T-helper 1 cell treated with Interleukin-12 subunit alpha and Interleukin-12 subunit beta and Interleukin-4 antibody, amounts not matched to agents 30 μg/mL and 1 μg/mL, for 36 hours (primary cell): ENCODE results near the gene POLR1B.
"Not testable (repeated sequence)": the region's sequence is repeated elsewhere in the genome, so short reads cannot be mapped to it uniquely, and the experiment has no call there.

ENCODE experiments used
- H3K27ac Mint-ChIP-seq: one replicate; pipeline ENCODE4 v1.8.0; 2021; ENCODE audit warnings: mild to moderate bottlenecking, mixed read lengths
- H3K27me3 Mint-ChIP-seq: one replicate; pipeline ENCODE4 v1.8.0; 2021; ENCODE audit warnings: low read depth, mixed read lengths
- H3K36me3 Mint-ChIP-seq: one replicate; pipeline ENCODE4 v1.8.0; 2021; ENCODE audit warnings: low read depth, mixed read lengths
- H3K4me1 Mint-ChIP-seq: one replicate; pipeline ENCODE4 v1.8.0; 2021; ENCODE audit warnings: low read depth, mixed read lengths
- H3K4me3 Mint-ChIP-seq: one replicate; pipeline ENCODE4 v1.8.0; 2021; ENCODE audit warnings: mild to moderate bottlenecking, moderate library complexity, mixed read lengths
- H3K9me3 Mint-ChIP-seq: one replicate; pipeline ENCODE4 v1.8.0; 2021; ENCODE audit warnings: mixed read lengths

POLR1B gene

DNA sequence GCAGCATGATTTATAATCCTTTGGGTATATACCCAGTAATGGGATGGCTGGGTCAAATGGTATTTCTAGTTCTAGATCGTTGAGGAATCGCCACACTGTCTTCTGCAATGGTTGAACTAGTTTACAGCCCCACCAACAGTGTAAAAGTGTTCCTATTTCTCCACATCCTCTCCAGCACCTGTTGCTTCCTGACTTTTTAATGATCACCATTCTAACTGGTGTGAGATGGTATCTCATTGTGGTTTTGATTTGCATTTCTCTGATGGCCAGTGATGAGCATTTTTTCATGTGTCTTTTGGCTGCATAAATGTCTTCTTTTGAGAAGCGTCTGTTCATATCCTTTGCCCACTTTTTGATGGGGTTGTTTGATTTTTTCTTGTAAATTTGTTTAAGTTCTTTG, 18.0 kb upstream of the POLR1B start:
- H3K36me3 Mint-ChIP-seq, result peaks cover 57% of the 10 kb centered on the region
- H3K27ac Mint-ChIP-seq, H3K9me3 Mint-ChIP-seq, H3K27me3 Mint-ChIP-seq, H3K4me3 Mint-ChIP-seq, H3K4me1 Mint-ChIP-seq: not testable (repeated sequence)

DNA sequence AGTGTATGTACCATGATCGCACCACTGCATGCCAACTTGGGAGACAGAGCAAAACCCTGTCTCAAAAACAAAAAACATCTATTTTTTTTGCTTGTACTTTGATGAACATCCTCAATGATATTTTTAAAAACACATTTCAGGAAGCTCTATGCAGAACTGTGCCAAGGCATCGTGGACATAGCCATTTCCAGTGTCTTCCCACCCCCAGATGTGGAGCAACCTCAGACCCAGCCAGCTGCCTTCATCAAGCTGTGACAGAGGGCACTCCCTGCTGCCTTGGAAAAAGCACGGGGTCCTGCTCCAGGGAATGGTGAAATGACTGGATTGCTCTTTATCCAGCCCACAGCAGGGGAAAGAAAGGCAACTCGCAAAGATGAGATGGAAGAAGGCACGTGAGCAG, 13.7 kb upstream of the POLR1B start:
- H3K4me1 Mint-ChIP-seq, result no peaks in the 10 kb centered on the region
- no peak overlapping the region for H3K4me3 Mint-ChIP-seq
- peaks cover 45% of the 10 kb centered on the region for H3K36me3 Mint-ChIP-seq
- H3K9me3 Mint-ChIP-seq, result no peaks in the 10 kb centered on the region
- no peaks in the 10 kb centered on the region for H3K27me3 Mint-ChIP-seq
- H3K27ac Mint-ChIP-seq, result no peak overlapping the region

DNA sequence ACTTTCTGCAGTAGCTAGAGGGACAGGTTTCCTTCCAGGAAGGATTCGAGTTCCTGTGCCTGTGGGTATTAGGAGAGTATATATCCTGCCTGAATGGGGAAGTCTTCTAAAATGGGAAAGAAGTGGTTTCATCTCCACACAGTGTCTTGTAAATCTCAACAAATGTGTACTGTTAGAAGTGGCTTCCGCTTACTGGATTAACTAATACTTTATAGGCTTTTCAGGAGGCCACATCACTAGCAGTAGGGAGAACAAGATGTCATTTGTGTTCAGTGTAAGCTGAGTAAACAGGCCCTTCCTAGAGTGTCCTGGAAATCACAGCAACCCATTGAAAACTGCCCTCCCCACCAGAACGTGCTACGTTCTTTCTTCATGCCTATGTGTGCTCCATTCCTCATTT, 12.5 kb upstream of the POLR1B start:
- H3K27me3 Mint-ChIP-seq, result no peaks in the 10 kb centered on the region
- no peak overlapping the region for H3K27ac Mint-ChIP-seq
- H3K4me3 Mint-ChIP-seq, result no peak overlapping the region
- H3K4me1 Mint-ChIP-seq, result no peaks in the 10 kb centered on the region
- H3K36me3 Mint-ChIP-seq, result peaks cover 38% of the 10 kb centered on the region
- no peaks in the 10 kb centered on the region for H3K9me3 Mint-ChIP-seq

DNA sequence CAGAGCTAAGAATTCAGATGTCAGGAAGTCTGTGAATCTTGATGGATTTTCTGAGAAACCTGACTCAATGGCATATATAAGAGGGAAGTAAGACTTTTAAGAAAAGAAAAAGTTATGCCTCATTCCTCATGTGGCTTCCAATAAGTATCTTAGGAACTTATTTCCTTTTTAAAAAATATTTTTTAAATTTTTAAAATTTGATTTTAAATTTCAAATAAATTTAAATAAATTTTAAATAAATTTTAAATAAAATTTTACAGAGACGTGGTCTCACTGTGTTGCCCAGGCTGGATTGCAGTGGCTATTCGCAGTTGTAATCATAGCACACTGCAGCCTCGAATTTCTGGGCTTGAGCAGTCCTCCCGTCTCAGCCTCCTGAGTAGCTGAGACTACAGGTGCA, 11.5 kb upstream of the POLR1B start:
- no peak overlapping the region for H3K27ac Mint-ChIP-seq
- no peaks in the 10 kb centered on the region for H3K27me3 Mint-ChIP-seq
- no peaks in the 10 kb centered on the region for H3K4me1 Mint-ChIP-seq
- H3K36me3 Mint-ChIP-seq, result peaks cover 35% of the 10 kb centered on the region
- no peaks in the 10 kb centered on the region for H3K9me3 Mint-ChIP-seq
- H3K4me3 Mint-ChIP-seq, result no peak overlapping the region

DNA sequence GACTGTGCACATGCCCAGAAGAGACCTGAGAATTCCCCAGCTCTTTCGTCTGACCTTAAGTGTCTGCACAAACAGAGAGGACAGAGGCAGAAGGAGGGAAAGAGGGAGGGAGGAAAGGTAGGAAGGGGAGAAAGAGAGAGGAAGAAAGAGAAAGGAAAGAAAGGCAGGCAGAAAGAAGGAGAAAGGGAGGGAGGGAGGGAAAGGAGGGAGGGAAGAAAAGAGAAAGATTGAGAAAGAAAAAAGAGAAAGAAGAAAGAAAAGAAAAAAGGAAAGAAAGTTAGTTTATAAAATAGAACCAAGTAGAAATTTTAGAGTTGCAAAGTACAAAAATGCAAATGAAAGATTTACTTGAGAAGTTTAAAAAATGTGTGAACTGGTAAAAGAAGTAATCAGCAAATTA, 7.4 kb upstream of the POLR1B start:
- H3K27ac Mint-ChIP-seq, result no peak overlapping the region
- no peaks in the 10 kb centered on the region for H3K9me3 Mint-ChIP-seq
- H3K4me3 Mint-ChIP-seq, result no peak overlapping the region
- H3K36me3 Mint-ChIP-seq, result peaks cover 13% of the 10 kb centered on the region
- H3K27me3 Mint-ChIP-seq, result no peaks in the 10 kb centered on the region
- H3K4me1 Mint-ChIP-seq, result no peaks in the 10 kb centered on the region

DNA sequence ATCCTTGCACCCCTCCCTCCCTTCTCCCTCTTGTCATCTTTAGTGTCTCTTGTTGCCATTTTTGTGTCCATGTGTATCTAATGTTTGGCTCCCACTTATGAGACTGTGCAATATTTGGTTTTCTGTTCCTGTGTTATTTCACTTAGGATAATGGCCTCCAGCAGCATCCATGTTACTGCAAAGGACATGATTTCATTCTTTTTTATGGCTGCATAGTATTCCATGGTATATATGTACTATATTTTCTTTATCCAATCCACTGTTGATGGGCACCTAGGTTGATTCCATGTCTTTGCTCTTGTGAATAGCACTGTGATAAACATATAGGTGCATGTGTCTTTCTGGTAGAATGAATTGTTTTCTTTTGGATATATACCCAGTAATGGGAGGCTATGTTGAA, 5.6 kb upstream of the POLR1B start:
- not testable (repeated sequence) for H3K27me3 Mint-ChIP-seq, H3K9me3 Mint-ChIP-seq, H3K27ac Mint-ChIP-seq, H3K4me1 Mint-ChIP-seq, H3K36me3 Mint-ChIP-seq, H3K4me3 Mint-ChIP-seq

DNA sequence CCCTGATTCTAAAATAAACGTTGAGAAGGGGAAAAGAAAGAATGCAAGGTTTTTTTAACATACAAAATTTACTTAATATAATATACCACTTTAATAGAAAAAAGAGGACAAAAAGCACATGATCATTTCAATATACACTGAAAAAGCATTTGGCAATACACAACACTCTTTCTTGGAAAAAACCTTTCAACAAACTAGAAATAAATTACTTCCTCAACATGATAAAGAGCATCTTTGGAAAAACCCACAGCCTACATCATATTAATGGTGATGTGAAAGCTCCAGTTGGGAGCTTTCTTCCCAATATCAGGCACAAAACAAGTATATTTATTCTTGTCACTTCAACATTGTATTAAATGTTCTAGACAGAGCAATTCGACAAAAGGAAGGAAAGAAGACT, 3.0 kb upstream of the POLR1B start:
- Mint-ChIP-seq H3K4me3 (no peak overlapping the region), H3K9me3 (no peaks in the 10 kb centered on the region), H3K36me3 (peaks cover 2% of the 10 kb centered on the region)

DNA sequence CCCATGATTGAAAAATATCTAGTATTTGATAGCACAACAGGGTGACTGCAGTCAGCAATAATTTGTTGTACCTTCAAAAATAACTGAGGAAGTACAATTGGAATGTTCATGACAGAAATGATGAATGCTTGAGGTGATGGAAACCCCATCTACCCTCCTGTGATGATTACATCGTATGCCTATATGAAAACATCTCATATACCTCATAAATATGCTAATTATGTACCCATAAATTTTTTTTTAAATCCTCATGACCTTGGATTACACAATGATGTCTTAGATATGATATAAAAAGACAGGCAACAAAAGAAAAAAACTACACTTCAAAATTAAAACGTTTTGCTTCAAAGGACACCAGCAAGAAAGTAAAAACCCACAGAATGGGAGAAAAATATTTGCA, 1.4 kb upstream of the POLR1B start:
- H3K4me1 Mint-ChIP-seq, result peaks cover 10% of the 10 kb centered on the region
- no peak overlapping the region for H3K27ac Mint-ChIP-seq
- H3K27me3 Mint-ChIP-seq, result no peaks in the 10 kb centered on the region
- peaks cover 2% of the 10 kb centered on the region for H3K36me3 Mint-ChIP-seq
- H3K9me3 Mint-ChIP-seq, result no peaks in the 10 kb centered on the region
- H3K4me3 Mint-ChIP-seq, result no peak overlapping the region

More for the DNA sequence above, 3.0 kb upstream of the POLR1B start:
- H3K27me3 Mint-ChIP-seq, result no peaks in the 10 kb centered on the region
- H3K27ac Mint-ChIP-seq, result no peak overlapping the region
- peaks cover 7% of the 10 kb centered on the region for H3K4me1 Mint-ChIP-seq

DNA sequence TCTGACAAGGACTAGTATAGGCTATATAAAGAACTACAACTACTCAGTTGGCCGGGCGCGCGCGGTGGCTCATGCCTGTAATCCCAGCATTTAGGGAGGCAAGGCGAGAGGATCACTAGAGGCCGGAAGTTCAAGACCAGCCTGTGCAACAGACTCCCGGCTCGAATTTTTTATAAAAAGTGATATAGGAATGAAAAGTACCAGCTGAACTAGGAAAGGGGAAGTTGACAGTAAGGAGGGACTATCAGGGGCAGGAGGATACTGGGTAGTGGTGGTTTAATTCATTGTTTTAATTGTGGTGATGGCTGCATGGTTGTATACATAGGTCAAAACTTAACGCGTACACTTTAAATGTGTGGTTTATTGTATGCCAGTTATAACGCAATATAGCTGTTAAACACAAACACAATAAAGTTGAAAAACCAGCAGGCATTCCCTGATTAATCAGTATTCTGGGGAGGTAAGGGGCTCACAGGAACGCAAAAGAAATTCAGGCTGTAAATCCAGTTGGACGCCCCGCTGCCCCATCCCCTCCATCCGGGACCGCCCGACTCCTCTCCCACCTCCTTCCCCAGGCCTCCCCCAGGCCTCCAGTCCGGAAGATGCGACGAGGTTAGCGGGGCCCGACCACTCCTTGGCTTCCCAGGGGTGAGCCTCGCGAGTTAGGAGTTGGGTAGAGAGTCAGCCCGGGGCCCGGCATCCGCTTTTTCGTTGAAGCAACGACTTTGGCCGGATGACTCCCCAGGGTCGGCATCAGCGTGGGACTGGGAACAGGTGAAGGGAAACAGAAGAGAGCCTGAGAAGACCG, 746 bp upstream of the POLR1B start:
- H3K9me3 Mint-ChIP-seq, result no peaks in the 10 kb centered on the region
- peaks cover 2% of the 10 kb centered on the region for H3K36me3 Mint-ChIP-seq
- no peak overlapping the region for H3K4me3 Mint-ChIP-seq
- peaks cover 10% of the 10 kb centered on the region for H3K4me1 Mint-ChIP-seq
- H3K27ac Mint-ChIP-seq, result no peak overlapping the region
- H3K27me3 Mint-ChIP-seq, result no peaks in the 10 kb centered on the region

DNA sequence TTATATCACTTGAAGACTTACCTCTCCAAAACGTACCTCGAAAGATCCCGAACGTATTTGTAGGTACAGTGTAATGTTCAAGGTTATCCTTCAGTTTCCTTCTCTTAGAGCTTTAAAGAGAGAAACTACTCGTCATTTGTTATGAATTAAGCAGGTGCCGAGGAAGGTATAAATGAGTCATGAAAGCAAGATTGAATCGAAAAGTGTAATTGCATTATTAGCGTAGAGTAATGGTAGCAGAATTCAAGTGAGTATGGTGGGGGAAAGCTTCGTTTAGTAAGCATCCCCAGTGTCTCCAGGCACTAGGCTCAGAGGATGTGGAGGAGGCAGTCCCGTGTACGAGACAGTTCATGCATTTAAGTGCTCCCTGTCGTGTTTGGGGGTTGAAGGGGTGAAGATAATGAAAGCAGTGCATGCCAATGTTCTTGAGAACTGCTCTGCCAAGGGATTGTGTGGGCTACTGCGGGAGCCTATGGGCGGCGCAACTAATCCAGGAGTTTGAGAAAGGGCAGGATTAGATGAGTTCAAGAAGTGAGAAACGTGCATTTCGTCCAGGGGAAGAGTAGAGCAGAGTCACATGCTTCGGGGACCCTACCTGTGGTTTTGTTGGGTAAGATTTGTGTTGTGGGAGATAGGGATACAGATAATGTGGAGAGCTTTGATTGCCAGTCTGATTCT, 858 bp downstream of the POLR1B start:
- Mint-ChIP-seq H3K9me3 (no peaks in the 10 kb centered on the region), H3K36me3 (peaks cover 10% of the 10 kb centered on the region), H3K4me1 (peaks cover 14% of the 10 kb centered on the region), H3K27me3 (no peaks in the 10 kb centered on the region), H3K27ac (no peak overlapping the region), H3K4me3 (no peak overlapping the region)

DNA sequence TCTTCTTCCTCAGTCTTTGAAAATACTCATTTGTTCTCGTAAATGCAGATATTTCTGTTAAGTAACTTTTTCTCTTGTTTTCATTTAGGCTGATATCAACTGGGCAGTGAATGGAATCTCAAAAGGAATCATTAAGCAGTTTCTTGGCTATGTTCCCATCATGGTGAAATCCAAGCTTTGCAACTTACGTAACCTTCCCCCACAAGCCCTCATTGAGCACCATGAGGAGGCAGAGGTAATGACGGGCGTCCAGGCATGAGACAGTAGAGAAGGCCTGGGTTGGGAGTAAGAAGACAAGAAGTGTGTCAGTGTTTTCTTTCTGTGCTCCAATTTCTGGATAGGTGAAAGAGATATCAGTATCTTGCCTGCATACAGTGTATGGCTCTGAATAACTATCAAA, 5.1 kb downstream of the POLR1B start:
- peaks cover 10% of the 10 kb centered on the region for H3K4me1 Mint-ChIP-seq
- no peaks in the 10 kb centered on the region for H3K27me3 Mint-ChIP-seq
- no peak overlapping the region for H3K27ac Mint-ChIP-seq
- no peak overlapping the region for H3K4me3 Mint-ChIP-seq
- H3K9me3 Mint-ChIP-seq, result no peaks in the 10 kb centered on the region
- H3K36me3 Mint-ChIP-seq, result peaks cover 31% of the 10 kb centered on the region

DNA sequence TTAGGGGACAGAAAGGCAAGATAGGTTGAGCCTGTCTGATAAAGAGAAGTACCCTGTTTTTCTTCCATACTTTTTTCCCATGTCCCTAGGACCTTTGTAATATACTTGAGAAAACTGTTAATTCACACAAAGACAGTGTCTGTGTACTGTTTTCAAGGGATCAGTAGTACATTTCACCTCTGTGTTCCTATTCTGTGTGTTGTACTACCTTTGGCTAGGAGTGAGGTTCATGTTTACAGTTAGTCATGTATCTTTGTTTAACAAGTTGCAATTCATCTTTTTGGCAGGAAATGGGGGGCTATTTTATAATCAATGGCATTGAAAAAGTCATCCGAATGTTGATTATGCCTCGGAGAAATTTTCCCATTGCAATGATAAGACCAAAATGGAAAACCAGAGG, 6.7 kb downstream of the POLR1B start:
- Mint-ChIP-seq H3K4me3 (no peak overlapping the region), H3K27me3 (no peaks in the 10 kb centered on the region), H3K4me1 (peaks cover 10% of the 10 kb centered on the region), H3K27ac (no peak overlapping the region), H3K36me3 (peaks cover 37% of the 10 kb centered on the region), H3K9me3 (no peaks in the 10 kb centered on the region)

DNA sequence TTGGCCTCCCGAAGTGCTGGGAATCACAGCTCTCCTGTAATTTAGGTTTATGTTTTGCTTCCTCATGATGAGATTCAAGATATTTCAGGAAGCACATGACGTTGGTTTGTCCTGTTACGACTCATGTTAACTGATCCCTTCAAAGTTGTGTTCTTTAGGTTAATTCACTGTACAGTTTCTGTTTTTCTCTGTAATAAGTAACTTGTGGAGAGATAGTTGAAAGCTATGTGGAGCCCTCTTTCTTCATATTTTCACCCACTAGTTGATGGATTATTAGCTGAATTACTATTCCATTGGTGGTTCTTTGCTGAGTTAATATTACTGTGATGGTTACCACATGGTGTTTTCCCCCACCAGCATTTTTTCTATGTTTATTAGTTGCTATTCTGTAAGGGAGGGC, 23.8 kb downstream of the POLR1B start:
- Mint-ChIP-seq H3K36me3 (peaks cover 56% of the 10 kb centered on the region), H3K27me3 (no peaks in the 10 kb centered on the region), H3K9me3 (no peaks in the 10 kb centered on the region), H3K27ac (peak overlapping the region; percentile 58), H3K4me3 (no peak overlapping the region), H3K4me1 (peaks cover 8% of the 10 kb centered on the region)

DNA sequence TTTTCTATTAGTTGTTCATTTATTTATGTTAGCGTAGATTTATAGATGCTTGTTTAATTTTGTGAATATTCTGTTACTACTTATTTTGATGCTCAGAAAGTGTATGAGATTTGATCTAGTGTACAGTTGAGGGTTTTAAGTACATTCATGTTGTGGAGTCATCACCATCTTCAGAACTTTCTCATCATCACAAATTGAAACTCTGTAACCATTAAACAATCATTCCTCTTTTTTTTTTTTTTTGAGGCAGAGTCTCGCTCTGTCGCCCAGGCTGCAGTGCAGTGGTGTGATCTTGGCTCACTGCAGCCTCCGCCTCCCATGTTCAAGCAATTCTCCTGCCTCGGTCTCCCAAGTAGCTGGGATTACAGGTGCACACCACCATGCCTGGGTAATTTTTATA, 24.2 kb downstream of the POLR1B start:
- not testable (repeated sequence) for H3K4me1 Mint-ChIP-seq, H3K9me3 Mint-ChIP-seq, H3K4me3 Mint-ChIP-seq, H3K27me3 Mint-ChIP-seq
- H3K27ac Mint-ChIP-seq, result peak overlapping the region; percentile 58
- H3K36me3 Mint-ChIP-seq, result peaks cover 54% of the 10 kb centered on the region

DNA sequence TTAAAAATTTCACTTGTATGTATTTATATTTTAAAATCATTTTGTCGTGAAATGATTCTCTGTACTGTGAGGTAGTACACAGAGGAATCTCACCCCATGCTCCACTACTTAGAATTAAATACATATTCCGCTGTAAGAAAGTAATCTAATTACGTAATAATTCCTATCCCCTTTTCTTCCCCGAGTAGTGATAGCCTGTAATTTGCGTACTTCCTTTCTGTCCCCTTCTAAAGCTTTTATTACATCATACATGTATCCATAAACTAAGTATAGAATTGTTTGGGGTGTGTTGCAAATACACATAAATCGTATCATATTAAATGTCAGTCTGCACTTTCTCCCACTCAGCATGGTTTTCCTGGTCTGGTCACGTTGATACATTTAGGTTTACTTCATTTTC, 29.7 kb downstream of the POLR1B start:
- Mint-ChIP-seq H3K9me3 (no peaks in the 10 kb centered on the region), H3K27ac (no peak overlapping the region), H3K4me1 (no peaks in the 10 kb centered on the region), H3K27me3 (no peaks in the 10 kb centered on the region), H3K36me3 (peaks cover 58% of the 10 kb centered on the region), H3K4me3 (no peak overlapping the region)
